GM21825 (cell line): ENCODE measurements around the gene HEG1.
"Not testable (repeated sequence)": the region's sequence is repeated elsewhere in the genome, so short reads cannot be mapped to it uniquely, and the experiment has no call there.

Experiments
- ATAC-seq: cut with Tn5 transposase; IDR thresholded peaks from one replicate; pipeline ENCODE4 v1.9.1; 2021; ENCODE audit warnings: mild to moderate bottlenecking, moderate library complexity; ENCODE audit not compliant: unreplicated experiment

Gene HEG1

GRCh38 chr3:125055913-125056745 lies at the start of gene HEG1:
HEG1 (minus strand) TSS chr3:125055997; CDS start chr3:125055890, 107 bp downstream.
- peak; percentile 56 for ATAC-seq

- ATAC-seq = no peak
Measured at GRCh38 chr3:125105116-125105515, 49.3 kb upstream of the HEG1 start.

- no peak for ATAC-seq
Measured at GRCh38 chr3:125104639-125105038, 48.8 kb upstream of the HEG1 start.

- ATAC-seq = no peak
Measured at GRCh38 chr3:125103406-125103805, 47.6 kb upstream of the HEG1 start.

- no peak for ATAC-seq
Measured at GRCh38 chr3:125102470-125102869, 46.7 kb upstream of the HEG1 start.

- no peak for ATAC-seq
Measured at GRCh38 chr3:125098611-125099291, 43.0 kb upstream of the HEG1 start.

GRCh38 chr3:125090649-125091048 lies 34.9 kb upstream of the HEG1 start:
- ATAC-seq = no peak

- no peak for ATAC-seq
Measured at GRCh38 chr3:125087768-125088391, 32.1 kb upstream of the HEG1 start.

- no peak for ATAC-seq
Measured at GRCh38 chr3:125085166-125085565, 29.4 kb upstream of the HEG1 start.

GRCh38 chr3:125083776-125084175 lies 28.0 kb upstream of the HEG1 start:
- no peak for ATAC-seq

GRCh38 chr3:125082339-125082738 lies 26.5 kb upstream of the HEG1 start:
- ATAC-seq = not testable (repeated sequence)

GRCh38 chr3:125080077-125080476 lies 24.3 kb upstream of the HEG1 start:
- no peak for ATAC-seq

- no peak for ATAC-seq
Measured at GRCh38 chr3:125079675-125080045, 23.9 kb upstream of the HEG1 start.

GRCh38 chr3:125078951-125079674 lies 23.3 kb upstream of the HEG1 start:
- ATAC-seq = no peak

- no peak for ATAC-seq
Measured at GRCh38 chr3:125077864-125078263, 22.1 kb upstream of the HEG1 start.

- no peak for ATAC-seq
Measured at GRCh38 chr3:125076464-125076863, 20.7 kb upstream of the HEG1 start.

GRCh38 chr3:125075738-125076137 lies 19.9 kb upstream of the HEG1 start:
- ATAC-seq = no peak

- no peak for ATAC-seq
Measured at GRCh38 chr3:125073390-125073905, 17.7 kb upstream of the HEG1 start.

- no peak for ATAC-seq
Measured at GRCh38 chr3:125072749-125073389, 17.1 kb upstream of the HEG1 start.

GRCh38 chr3:125072301-125072700 lies 16.5 kb upstream of the HEG1 start:
- no peak for ATAC-seq
